Frontal cortex (tissue), 4 donors: ENCODE data around the gene DMRTA1. TPM values are rescaled to one million over a fixed set of nuclear protein-coding genes. Genes with fewer than 3 reads are reported as not detected.
"Not testable (repeated sequence)": the region's sequence is repeated elsewhere in the genome, so short reads cannot be mapped to it uniquely, and the experiment has no call there.

Experiments used
- DNase-seq, 2 donors: peaks; one replicate each; pipeline ENCODE4 v3.0.0; 2012; ENCODE audit warnings: low spot score in 2 of 2
- FAIRE-seq: peaks from 2 replicates; lab custom pipeline; 2012; peaks lifted over from hg19 to GRCh38; lab: Jason Lieb, UNC
- total RNA-seq: library from RNA; depleted of rRNA; stranded (reverse); fragments of >200 nt; gene quantifications from one replicate; pipeline ENCODE4 v1.2.3, GENCODE V29; 2014
- donor health status: control.
- donor health status: control.
- donor health status: control.

DMRTA1 gene
- total RNA-seq, result 0.41 TPM

GRCh38 chr9:22446589-22446949 lies at the start of gene DMRTA1:
Gene DMRTA1, plus strand, starts transcription at chr9:22446824. Its CDS starts 242 bp downstream, at chr9:22447066.
- DNase-seq (peak; percentile 69 to 72), FAIRE-seq (no peak)

- DNase-seq (no peak), FAIRE-seq (no peak)
Measured at GRCh38 chr9:22401671-22402070, 45.0 kb upstream of the DMRTA1 start.

- DNase-seq, result no peak
- no peak for FAIRE-seq
Measured at GRCh38 chr9:22405869-22406659, 40.6 kb upstream of the DMRTA1 start.

GRCh38 chr9:22413884-22414283 lies 32.7 kb upstream of the DMRTA1 start:
- DNase-seq (no peak), FAIRE-seq (no peak)

- no peak for FAIRE-seq
- DNase-seq, result no peak
Measured at GRCh38 chr9:22415941-22416691, 30.5 kb upstream of the DMRTA1 start.

- no peak for FAIRE-seq
- DNase-seq, result no peak
Measured at GRCh38 chr9:22416692-22417060, 29.9 kb upstream of the DMRTA1 start.

- FAIRE-seq (no peak), DNase-seq (no peak)
Measured at GRCh38 chr9:22423566-22423965, 23.1 kb upstream of the DMRTA1 start.

GRCh38 chr9:22424616-22425015 lies 22.0 kb upstream of the DMRTA1 start:
- DNase-seq, result no peak
- no peak for FAIRE-seq

GRCh38 chr9:22425551-22425950 lies 21.1 kb upstream of the DMRTA1 start:
- FAIRE-seq, result no peak

GRCh38 chr9:22427226-22427880 lies 19.3 kb upstream of the DMRTA1 start:
- DNase-seq (no peak), FAIRE-seq (no peak)

More at GRCh38 chr9:22425551-22425950, 21.1 kb upstream of the DMRTA1 start:
- no peak for DNase-seq

- FAIRE-seq (no peak), DNase-seq (no peak)
Measured at GRCh38 chr9:22433691-22434090, 12.9 kb upstream of the DMRTA1 start.

- FAIRE-seq, DNase-seq: not testable (repeated sequence)
Measured at GRCh38 chr9:22435252-22435651, 11.4 kb upstream of the DMRTA1 start.

- FAIRE-seq, DNase-seq: not testable (repeated sequence)
Measured at GRCh38 chr9:22437461-22438067, 9.1 kb upstream of the DMRTA1 start.

- FAIRE-seq, result no peak
- no peak for DNase-seq
Measured at GRCh38 chr9:22440841-22441240, 5.8 kb upstream of the DMRTA1 start.

GRCh38 chr9:22446950-22447617 lies 460 bp downstream of the DMRTA1 start:
- DNase-seq (peak; percentile 53 to 56), FAIRE-seq (no peak)

GRCh38 chr9:22447618-22448305 lies 1.1 kb downstream of the DMRTA1 start:
- FAIRE-seq, result no peak
- DNase-seq, result no peak

GRCh38 chr9:22449719-22450118 lies 3.1 kb downstream of the DMRTA1 start:
- FAIRE-seq (no peak), DNase-seq (no peak)

GRCh38 chr9:22452415-22453010 lies 5.9 kb downstream of the DMRTA1 start:
- no peak for DNase-seq
- FAIRE-seq, result peak; percentile 76

- FAIRE-seq (no peak), DNase-seq (no peak)
Measured at GRCh38 chr9:22454016-22454415, 7.4 kb downstream of the DMRTA1 start.
